ENCODE results near the gene IRF8. TPM values are rescaled to one million over a fixed set of nuclear protein-coding genes. Genes with fewer than 3 reads are reported as not detected.
A peak's percentile ranks its signal among the peaks of the same experiment; 100 is the strongest.

IRF8 gene
- polyA plus RNA-seq, 1 donor = 35.4 TPM

DNA sequence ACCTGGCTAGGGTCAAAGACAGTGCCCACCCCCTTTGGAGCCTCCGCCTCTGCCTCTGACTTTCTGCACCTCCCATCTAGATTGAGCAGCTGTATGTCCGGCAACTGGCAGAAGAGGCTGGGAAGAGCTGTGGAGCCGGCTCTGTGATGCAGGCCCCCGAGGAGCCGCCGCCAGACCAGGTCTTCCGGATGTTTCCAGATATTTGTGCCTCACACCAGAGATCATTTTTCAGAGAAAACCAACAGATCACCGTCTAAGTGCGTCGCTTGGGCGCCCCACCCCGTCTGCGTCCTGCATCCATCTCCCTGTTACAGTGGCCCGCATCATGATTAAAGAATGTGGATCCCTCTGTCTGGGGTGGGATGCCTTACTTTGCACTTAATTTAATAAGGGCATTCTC, 22.1 kb downstream of the IRF8 start:
- H3K9me3 ChIP-seq (ENCODE audit: control insufficient read depth, low read depth, low read length) = no peaks in the 10 kb centered on the region
- WGBS (ENCODE audit: insufficient coverage, low lambda C conversion rate) = no CpG with 5 or more reads among the region's 14 CpGs
- no peak overlapping the region for H3K27ac ChIP-seq (ENCODE audit: low read length)
- peaks cover 12% of the 10 kb centered on the region for H3K4me1 ChIP-seq (ENCODE audit: control insufficient read depth, insufficient read depth, low read length)
- no peak for DNase-seq
- peaks cover 40% of the 10 kb centered on the region for H3K36me3 ChIP-seq (ENCODE audit: control insufficient read depth, insufficient read depth, low read length)
- no peaks in the 10 kb centered on the region for H3K27me3 ChIP-seq (ENCODE audit: control insufficient read depth, insufficient read depth, low read length)
- no peak overlapping the region for H3K4me3 ChIP-seq (ENCODE audit: low read length)

DNA sequence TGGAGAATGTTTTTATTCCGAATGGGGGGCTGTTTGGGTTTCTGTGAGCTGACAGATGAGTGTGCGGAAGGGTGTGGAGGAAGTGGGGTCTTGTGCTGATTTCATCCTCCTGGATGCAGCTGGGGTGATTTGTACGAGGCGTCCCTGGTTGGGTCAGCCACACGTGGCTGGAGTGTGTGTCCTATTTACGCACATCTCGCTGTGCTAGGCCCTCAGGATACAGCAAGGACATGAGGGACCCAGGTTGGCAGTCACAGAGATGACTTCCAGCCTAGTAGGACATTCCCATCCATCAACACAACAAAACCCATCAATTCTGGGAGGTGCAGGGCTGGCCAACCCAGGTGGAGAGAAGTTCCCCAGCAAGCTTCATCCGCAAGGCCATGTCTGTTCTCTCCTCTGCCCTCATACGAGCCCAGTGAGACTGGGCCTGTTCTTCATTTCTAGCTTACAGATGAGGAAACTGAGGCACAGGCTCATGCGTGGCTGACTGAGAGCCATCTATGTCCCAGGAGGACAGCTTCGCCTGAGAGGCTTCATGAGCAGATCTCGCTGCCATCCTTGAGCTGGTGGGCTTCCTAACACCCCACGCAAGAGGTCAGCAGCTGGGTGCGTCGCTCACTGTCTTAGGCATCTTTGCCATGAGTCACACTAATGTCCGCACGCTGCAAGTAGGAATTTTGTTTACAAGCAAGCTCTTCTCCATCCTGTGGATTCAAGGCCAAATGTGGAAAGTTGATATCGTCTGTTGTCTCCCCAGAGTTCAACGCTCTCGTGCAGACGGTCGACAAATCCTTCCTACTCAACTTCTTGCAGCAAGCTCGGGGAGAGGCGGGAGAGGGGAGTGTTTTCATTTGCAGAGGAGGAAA, 24.4 kb downstream of the IRF8 start:
- no peaks in the 10 kb centered on the region for H3K27me3 ChIP-seq (ENCODE audit: control insufficient read depth, insufficient read depth, low read length)
- peaks cover 12% of the 10 kb centered on the region for H3K4me1 ChIP-seq (ENCODE audit: control insufficient read depth, insufficient read depth, low read length)
- 85% methylated on average over 2 of the region's 24 CpGs for WGBS (ENCODE audit: insufficient coverage, low lambda C conversion rate)
- no peaks in the 10 kb centered on the region for H3K9me3 ChIP-seq (ENCODE audit: control insufficient read depth, low read depth, low read length)
- no peak overlapping the region for H3K4me3 ChIP-seq (ENCODE audit: low read length)
- peaks cover 27% of the 10 kb centered on the region for H3K36me3 ChIP-seq (ENCODE audit: control insufficient read depth, insufficient read depth, low read length)
- H3K27ac ChIP-seq (ENCODE audit: low read length) = peak overlapping the region; percentile 16
- DNase-seq = peak; percentile 34 to 52

DNA sequence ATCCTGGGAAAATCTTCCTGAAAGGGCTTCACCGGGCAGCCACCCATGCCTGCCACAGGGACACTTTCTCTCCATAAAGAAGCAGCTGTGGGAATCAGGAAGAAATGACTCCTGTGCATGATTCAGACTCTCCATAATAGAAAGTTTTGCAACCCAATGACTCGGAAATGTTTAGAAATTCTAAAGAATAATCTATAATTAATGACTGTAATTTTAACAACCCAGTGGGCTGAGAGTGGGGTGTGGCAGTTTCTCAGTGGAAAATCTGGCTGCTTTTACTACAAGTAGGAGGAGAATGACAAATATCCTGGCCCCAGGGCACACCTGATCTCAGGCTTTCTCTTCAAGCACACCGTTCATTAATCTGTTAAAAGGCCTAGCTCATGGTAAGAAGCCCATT, 25.7 kb downstream of the IRF8 start:
- Histone ChIP-seq H3K4me1 (ENCODE audit: control insufficient read depth, insufficient read depth, low read length) (peaks cover 20% of the 10 kb centered on the region), H3K4me3 (ENCODE audit: low read length) (no peak overlapping the region), H3K27me3 (ENCODE audit: control insufficient read depth, insufficient read depth, low read length) (no peaks in the 10 kb centered on the region), H3K27ac (ENCODE audit: low read length) (no peak overlapping the region), H3K9me3 (ENCODE audit: control insufficient read depth, low read depth, low read length) (no peaks in the 10 kb centered on the region), H3K36me3 (ENCODE audit: control insufficient read depth, insufficient read depth, low read length) (peaks cover 14% of the 10 kb centered on the region)
- DNase-seq = no peak
- WGBS (ENCODE audit: insufficient coverage, low lambda C conversion rate) = no CpG with 5 or more reads among the region's 3 CpGs

DNA sequence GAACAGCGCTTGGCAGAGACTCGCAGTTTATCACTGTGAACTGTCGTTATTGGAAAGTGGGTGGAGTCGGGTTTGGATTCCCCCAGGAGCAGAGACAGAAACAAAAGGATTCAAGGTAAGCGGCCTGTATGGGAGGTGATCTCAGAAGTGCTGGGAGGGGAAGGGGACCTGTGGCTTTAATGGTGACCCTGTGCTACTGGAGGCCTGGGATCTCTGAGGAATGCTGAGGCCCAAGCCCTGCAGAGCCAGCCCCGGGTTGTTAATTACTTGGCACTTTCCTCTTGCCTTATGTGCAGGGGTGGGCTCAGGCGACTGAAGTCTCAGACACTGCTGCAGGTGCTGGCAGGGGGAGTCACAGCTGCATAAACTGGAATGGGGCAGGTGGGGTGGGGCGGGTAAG, 27.4 kb downstream of the IRF8 start:
- 80% methylated on average over 1 of the region's 8 CpGs for WGBS (ENCODE audit: insufficient coverage, low lambda C conversion rate)
- no peak overlapping the region for H3K27ac ChIP-seq (ENCODE audit: low read length)
- H3K36me3 ChIP-seq (ENCODE audit: control insufficient read depth, insufficient read depth, low read length) = no peaks in the 10 kb centered on the region
- DNase-seq = no peak
- H3K27me3 ChIP-seq (ENCODE audit: control insufficient read depth, insufficient read depth, low read length) = no peaks in the 10 kb centered on the region
- H3K4me3 ChIP-seq (ENCODE audit: low read length) = no peak overlapping the region
- peaks cover 27% of the 10 kb centered on the region for H3K4me1 ChIP-seq (ENCODE audit: control insufficient read depth, insufficient read depth, low read length)
- H3K9me3 ChIP-seq (ENCODE audit: control insufficient read depth, low read depth, low read length) = no peaks in the 10 kb centered on the region

DNA sequence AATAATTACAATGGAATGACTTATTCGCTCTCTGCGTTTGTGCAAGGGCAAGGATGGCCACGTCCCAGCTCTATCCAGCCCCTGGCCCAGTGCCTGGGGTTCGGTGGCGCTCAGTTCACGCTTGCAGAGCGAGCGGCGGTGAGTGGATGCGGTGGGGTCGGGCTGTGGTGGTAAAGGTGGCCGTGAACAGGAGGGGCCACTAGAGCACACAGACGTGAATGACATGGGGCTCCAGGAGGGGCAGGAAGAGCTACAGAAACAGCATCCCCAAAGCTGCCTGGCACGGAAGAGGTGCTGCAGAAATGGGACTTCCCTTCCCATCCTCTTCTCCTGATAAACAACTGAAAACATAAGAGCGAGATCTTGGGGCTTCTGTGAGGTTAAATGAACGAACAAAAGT, 28.4 kb downstream of the IRF8 start:
- Histone ChIP-seq H3K4me1 (ENCODE audit: control insufficient read depth, insufficient read depth, low read length) (peaks cover 27% of the 10 kb centered on the region), H3K27ac (ENCODE audit: low read length) (peak overlapping the region; percentile 19), H3K9me3 (ENCODE audit: control insufficient read depth, low read depth, low read length) (no peaks in the 10 kb centered on the region), H3K4me3 (ENCODE audit: low read length) (no peak overlapping the region), H3K36me3 (ENCODE audit: control insufficient read depth, insufficient read depth, low read length) (no peaks in the 10 kb centered on the region), H3K27me3 (ENCODE audit: control insufficient read depth, insufficient read depth, low read length) (no peaks in the 10 kb centered on the region)
- 100% methylated on average over 1 of the region's 16 CpGs for WGBS (ENCODE audit: insufficient coverage, low lambda C conversion rate)
- no peak for DNase-seq

DNA sequence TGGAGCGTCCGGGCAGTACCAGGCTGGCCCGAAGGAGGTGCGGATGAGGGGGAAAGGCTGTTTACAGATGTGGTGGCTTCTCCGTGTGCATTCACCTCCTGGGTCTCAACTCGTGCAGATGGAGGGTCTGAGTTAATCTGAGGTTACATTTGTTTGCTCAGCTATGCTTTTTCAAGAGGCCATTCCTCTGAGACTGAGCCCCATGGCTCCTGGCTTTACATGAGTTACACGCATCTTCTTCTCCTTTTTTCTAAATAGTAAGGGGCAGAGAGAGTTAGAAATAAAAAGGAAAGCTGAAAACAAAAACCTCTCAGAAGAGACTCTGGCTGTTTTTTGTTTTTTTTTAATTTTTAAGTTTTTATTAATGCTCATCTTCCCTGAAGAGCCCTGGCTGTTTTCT, 29.0 kb downstream of the IRF8 start:
- H3K27ac ChIP-seq (ENCODE audit: low read length) = peak overlapping the region; percentile 19
- H3K9me3 ChIP-seq (ENCODE audit: control insufficient read depth, low read depth, low read length) = no peaks in the 10 kb centered on the region
- WGBS (ENCODE audit: insufficient coverage, low lambda C conversion rate) = 86% methylated on average over 1 of the region's 7 CpGs
- no peak overlapping the region for H3K4me3 ChIP-seq (ENCODE audit: low read length)
- H3K4me1 ChIP-seq (ENCODE audit: control insufficient read depth, insufficient read depth, low read length) = peaks cover 27% of the 10 kb centered on the region
- H3K36me3 ChIP-seq (ENCODE audit: control insufficient read depth, insufficient read depth, low read length) = no peaks in the 10 kb centered on the region
- no peaks in the 10 kb centered on the region for H3K27me3 ChIP-seq (ENCODE audit: control insufficient read depth, insufficient read depth, low read length)
- DNase-seq = no peak

DNA sequence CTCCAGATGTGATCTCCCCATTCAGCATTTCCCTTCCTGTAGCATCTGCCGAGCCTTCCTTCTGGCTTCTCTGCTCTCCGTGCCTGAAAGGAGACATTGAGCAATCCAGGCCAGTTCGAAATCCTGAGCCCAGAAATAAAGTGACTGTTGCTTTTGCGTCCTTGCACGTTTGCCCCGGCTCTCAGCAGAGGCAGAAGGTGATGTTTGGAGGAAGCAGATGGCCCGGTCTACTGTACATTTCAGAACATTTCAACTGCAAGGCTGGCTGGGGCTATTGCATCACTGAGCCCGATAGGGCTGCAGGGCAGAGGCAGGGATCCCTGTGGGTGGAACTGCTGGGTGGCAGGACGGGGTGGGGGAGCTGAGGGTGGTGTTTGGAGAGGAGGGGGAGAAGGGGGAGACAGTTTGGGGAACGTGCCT, 29.4 kb downstream of the IRF8 start:
- Histone ChIP-seq H3K27ac (ENCODE audit: low read length) (no peak overlapping the region), H3K4me1 (ENCODE audit: control insufficient read depth, insufficient read depth, low read length) (peaks cover 27% of the 10 kb centered on the region), H3K4me3 (ENCODE audit: low read length) (no peak overlapping the region), H3K36me3 (ENCODE audit: control insufficient read depth, insufficient read depth, low read length) (no peaks in the 10 kb centered on the region), H3K27me3 (ENCODE audit: control insufficient read depth, insufficient read depth, low read length) (no peaks in the 10 kb centered on the region), H3K9me3 (ENCODE audit: control insufficient read depth, low read depth, low read length) (no peaks in the 10 kb centered on the region)
- peak; percentile 37 to 39 for DNase-seq
- no CpG with 5 or more reads among the region's 10 CpGs for WGBS (ENCODE audit: insufficient coverage, low lambda C conversion rate)

DNA sequence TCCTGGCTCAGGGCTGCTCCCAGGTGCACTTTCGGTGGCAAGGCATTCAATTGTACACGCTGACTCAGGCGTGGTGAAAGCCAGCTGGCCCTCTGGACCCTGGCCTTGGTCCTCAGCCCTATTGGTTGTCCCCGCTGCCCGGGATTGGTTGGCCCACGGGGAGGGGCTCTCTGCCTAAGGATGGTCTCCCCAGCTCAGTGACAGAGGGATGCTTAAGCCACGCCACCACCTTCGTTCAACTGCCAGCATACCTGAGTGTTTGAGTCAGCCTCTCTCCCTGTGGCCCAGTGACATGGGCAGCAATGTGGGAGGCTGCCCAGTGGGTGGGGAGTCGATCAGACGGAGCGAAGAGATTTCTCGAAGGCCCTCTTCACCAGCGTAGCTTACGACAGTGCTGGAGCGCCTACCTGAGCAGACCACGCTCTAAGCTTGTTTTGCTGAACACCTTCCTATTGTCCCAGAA, 30.3 kb downstream of the IRF8 start:
- Histone ChIP-seq H3K27me3 (ENCODE audit: control insufficient read depth, insufficient read depth, low read length) (no peaks in the 10 kb centered on the region), H3K4me1 (ENCODE audit: control insufficient read depth, insufficient read depth, low read length) (peaks cover 27% of the 10 kb centered on the region), H3K9me3 (ENCODE audit: control insufficient read depth, low read depth, low read length) (no peaks in the 10 kb centered on the region), H3K4me3 (ENCODE audit: low read length) (no peak overlapping the region), H3K27ac (ENCODE audit: low read length) (peak overlapping the region; percentile 3), H3K36me3 (ENCODE audit: control insufficient read depth, insufficient read depth, low read length) (no peaks in the 10 kb centered on the region)
- DNase-seq = no peak
- WGBS (ENCODE audit: insufficient coverage, low lambda C conversion rate) = no CpG with 5 or more reads among the region's 16 CpGs

DNA sequence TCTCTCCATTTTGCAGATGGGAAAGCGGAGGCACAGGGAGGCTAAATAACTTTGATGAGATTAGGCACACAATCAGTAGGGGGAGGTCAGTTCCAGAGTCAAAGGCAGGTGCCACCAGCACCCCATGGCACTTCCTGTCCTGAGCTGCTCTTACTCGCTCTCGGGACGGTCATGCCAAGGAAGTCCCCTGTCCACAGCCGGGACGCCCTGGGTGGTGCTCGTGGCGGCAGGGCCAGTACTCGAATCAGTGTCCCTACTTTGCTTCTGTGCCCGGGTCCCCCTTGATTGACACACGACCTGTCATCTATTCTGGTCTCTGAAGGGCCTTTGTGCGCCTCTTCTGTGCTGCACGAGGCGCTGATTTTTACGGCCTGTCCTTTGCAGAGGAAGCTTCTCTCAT, 31.3 kb downstream of the IRF8 start:
- Histone ChIP-seq H3K9me3 (ENCODE audit: control insufficient read depth, low read depth, low read length) (no peaks in the 10 kb centered on the region), H3K36me3 (ENCODE audit: control insufficient read depth, insufficient read depth, low read length) (no peaks in the 10 kb centered on the region), H3K4me1 (ENCODE audit: control insufficient read depth, insufficient read depth, low read length) (peaks cover 27% of the 10 kb centered on the region), H3K27ac (ENCODE audit: low read length) (no peak overlapping the region), H3K4me3 (ENCODE audit: low read length) (no peak overlapping the region), H3K27me3 (ENCODE audit: control insufficient read depth, insufficient read depth, low read length) (no peaks in the 10 kb centered on the region)
- no CpG with 5 or more reads among the region's 15 CpGs for WGBS (ENCODE audit: insufficient coverage, low lambda C conversion rate)
- no peak for DNase-seq

DNA sequence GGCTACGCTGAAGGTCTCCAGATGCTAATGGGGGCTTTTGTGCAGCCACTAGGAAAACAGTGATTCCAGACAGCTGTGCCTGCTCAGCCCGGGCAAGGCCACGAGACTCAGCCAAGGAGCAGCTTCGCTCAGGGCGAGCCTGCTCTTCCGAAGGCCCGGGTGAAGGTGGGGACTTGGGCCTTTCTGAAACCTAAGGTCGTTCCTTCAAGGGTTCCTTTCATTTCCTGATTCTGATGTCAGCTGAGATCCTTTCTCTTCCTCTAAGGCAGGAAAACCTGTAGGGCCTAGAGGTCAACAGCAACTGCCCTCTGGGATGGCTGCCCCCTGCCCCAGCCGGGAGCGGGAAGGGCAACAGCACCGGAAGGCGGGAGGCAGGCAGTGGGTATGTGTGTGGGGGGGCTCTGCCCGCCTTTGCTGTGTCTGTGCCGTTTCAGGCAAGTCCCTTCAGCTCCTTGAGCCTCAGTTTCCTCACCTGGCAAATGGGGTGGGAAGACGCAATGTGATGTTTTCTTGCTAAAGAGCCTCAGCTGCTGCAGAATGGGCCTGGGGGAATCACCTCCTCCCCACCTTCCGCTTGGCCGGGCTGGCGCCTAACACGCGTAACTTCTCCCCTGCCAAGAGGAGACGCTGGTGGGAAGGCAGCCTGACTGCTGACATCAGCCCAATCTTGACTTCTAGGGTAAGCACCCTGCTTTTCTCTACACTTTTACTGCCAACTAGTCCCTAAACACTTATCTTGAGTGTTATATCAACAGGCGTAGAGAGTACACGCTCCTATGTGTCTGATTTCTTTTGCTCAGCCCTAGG, 32.8 kb downstream of the IRF8 start:
- peaks cover 20% of the 10 kb centered on the region for H3K4me1 ChIP-seq (ENCODE audit: control insufficient read depth, insufficient read depth, low read length)
- DNase-seq = no peak
- no peak overlapping the region for H3K4me3 ChIP-seq (ENCODE audit: low read length)
- no peaks in the 10 kb centered on the region for H3K36me3 ChIP-seq (ENCODE audit: control insufficient read depth, insufficient read depth, low read length)
- no peaks in the 10 kb centered on the region for H3K9me3 ChIP-seq (ENCODE audit: control insufficient read depth, low read depth, low read length)
- H3K27me3 ChIP-seq (ENCODE audit: control insufficient read depth, insufficient read depth, low read length) = no peaks in the 10 kb centered on the region
- H3K27ac ChIP-seq (ENCODE audit: low read length) = no peak overlapping the region
- no CpG with 5 or more reads among the region's 23 CpGs for WGBS (ENCODE audit: insufficient coverage, low lambda C conversion rate)
